SK-N-SH treated with all-trans-retinoic acid at 6 μM for 48 hours (cell line): ENCODE data around the gene C20orf96.

Experiments used
- ATAC-seq: fragments of 200-7000 bp; cut with Tn5 transposase; 3 replicates; pipeline ENCODE4 v1.9.1; 2020; ENCODE audit warnings: mild to moderate bottlenecking, moderate library complexity
- ARNTL ChIP-seq: fragments of 450-650 bp; formaldehyde crosslinking; IDR thresholded peaks from 2 replicates; pipeline ENCODE4 v1.5.0; 2020; ENCODE audit warnings: low read depth, mild to moderate bottlenecking, moderate library complexity, borderline replicate concordance
- BACH2 ChIP-seq: fragments of 250-450 bp; sonication (Bioruptor Pico); IDR thresholded peaks from 2 replicates; pipeline ENCODE4 v1.9.0; 2021; ENCODE audit warnings: mild to moderate bottlenecking, borderline replicate concordance
- CREB5 ChIP-seq: fragments of 250-450 bp; sonication (Bioruptor Pico); IDR thresholded peaks from 2 replicates; pipeline ENCODE4 v1.5.1; 2020; ENCODE audit warnings: low read depth, mild to moderate bottlenecking, moderate library complexity
- CSDC2 ChIP-seq: fragments of 250-450 bp; sonication (Bioruptor Pico); IDR thresholded peaks from 2 replicates; pipeline ENCODE4 v1.5.0; 2020; ENCODE audit warnings: mild to moderate bottlenecking, moderate library complexity
- CSRNP3 ChIP-seq: fragments of 250-450 bp; sonication (Bioruptor Pico); IDR thresholded peaks from 2 replicates; pipeline ENCODE4 v1.5.1; 2021; ENCODE audit warnings: mild to moderate bottlenecking, moderate library complexity
- ESRRG ChIP-seq: fragments of 250-450 bp; sonication (Bioruptor Pico); IDR thresholded peaks from 2 replicates; pipeline ENCODE4 v1.6.1; 2021; ENCODE audit warnings: mild to moderate bottlenecking
- GLIS3 ChIP-seq: fragments of 250-450 bp; sonication (Bioruptor Pico); IDR thresholded peaks from 2 replicates; pipeline ENCODE4 v1.5.0; 2020; ENCODE audit warnings: mild to moderate bottlenecking, moderate library complexity
- ISL1 ChIP-seq: fragments of 250-450 bp; sonication (Bioruptor Pico); IDR thresholded peaks from 2 replicates; pipeline ENCODE4 v2.1.2; 2022; ENCODE audit warnings: mild to moderate bottlenecking, moderate library complexity
- OSR1 ChIP-seq: fragments of 250-450 bp; sonication (Bioruptor Pico); IDR thresholded peaks from 2 replicates; pipeline ENCODE4 v1.8.0; 2022; ENCODE audit warnings: moderate library complexity, mild to moderate bottlenecking, inconsistent platforms
- POU6F1 ChIP-seq: fragments of 250-450 bp; sonication (Bioruptor Pico); IDR thresholded peaks from 2 replicates; pipeline ENCODE4 v1.8.0; 2021; ENCODE audit warnings: low read depth, mild to moderate bottlenecking, moderate library complexity, borderline replicate concordance
- PPARA ChIP-seq: fragments of 250-450 bp; sonication (Bioruptor Pico); IDR thresholded peaks from 2 replicates; pipeline ENCODE4 v1.5.0; 2020; ENCODE audit warnings: mild to moderate bottlenecking, borderline replicate concordance
- RARB ChIP-seq: fragments of 250-450 bp; sonication (Bioruptor Pico); IDR thresholded peaks from 2 replicates; pipeline ENCODE4 v1.8.0; 2021; ENCODE audit warnings: mild to moderate bottlenecking, moderate library complexity
- SNAI2 ChIP-seq: fragments of 250-450 bp; sonication (Bioruptor Pico); IDR thresholded peaks from 2 replicates; pipeline ENCODE4 v1.5.0; 2020; ENCODE audit warnings: mild to moderate bottlenecking, moderate library complexity
- TSHZ2 ChIP-seq: fragments of 250-450 bp; sonication (Bioruptor Pico); IDR thresholded peaks from 2 replicates; pipeline ENCODE4 v1.5.0; 2020; ENCODE audit warnings: mild to moderate bottlenecking, moderate library complexity
- ZC3H10 ChIP-seq: fragments of 250-450 bp; sonication (Bioruptor Pico); IDR thresholded peaks from 2 replicates; pipeline ENCODE4 v1.5.1; 2021; ENCODE audit warnings: mild to moderate bottlenecking, moderate library complexity
- ZFP3 ChIP-seq: fragments of 250-450 bp; sonication (Bioruptor Pico); IDR thresholded peaks from 2 replicates; pipeline ENCODE4 v1.5.0; 2020; ENCODE audit warnings: mild to moderate bottlenecking, moderate library complexity
- ZFP30 ChIP-seq: fragments of 450-650 bp; formaldehyde crosslinking; IDR thresholded peaks from 2 replicates; pipeline ENCODE4 v1.5.0; 2022; ENCODE audit warnings: mild to moderate bottlenecking, moderate library complexity
- ZNF565 ChIP-seq: fragments of 450-650 bp; formaldehyde crosslinking; conservative IDR thresholded peaks from 2 replicates; pipeline ENCODE4 v1.5.0; 2020; ENCODE audit warnings: low read depth, mild to moderate bottlenecking, moderate library complexity
- ZNF70 ChIP-seq: fragments of 450-650 bp; formaldehyde crosslinking; IDR thresholded peaks from 2 replicates; pipeline ENCODE4 v1.5.0; 2020; ENCODE audit warnings: mild to moderate bottlenecking, moderate library complexity
- ZNF8 ChIP-seq: fragments of 450-650 bp; formaldehyde crosslinking; IDR thresholded peaks from 2 replicates; pipeline ENCODE4 v1.5.0; 2020; ENCODE audit warnings: mild to moderate bottlenecking, moderate library complexity

Gene C20orf96

GRCh38 chr20:286508-286907 is 4.0 kb downstream of the C20orf96 start:
- TF ChIP-seq GLIS3 (CRISPR knock-in tag) (no peak), CSDC2 (CRISPR knock-in tag) (no peak)
- no peak for ATAC-seq

- TF ChIP-seq CSRNP3 (no peak), CSDC2 (CRISPR knock-in tag) (no peak), POU6F1 (CRISPR knock-in tag) (no peak), ZFP3 (CRISPR knock-in tag) (no peak), ZC3H10 (CRISPR knock-in tag) (no peak), ZNF565 (CRISPR knock-in tag) (no peak), ZNF70 (CRISPR knock-in tag) (no peak), RARB (CRISPR knock-in tag) (no peak), TSHZ2 (CRISPR knock-in tag) (no peak), ARNTL (CRISPR knock-in tag) (no peak), ESRRG (CRISPR knock-in tag) (no peak), PPARA (CRISPR knock-in tag) (no peak), ZNF8 (CRISPR knock-in tag) (no peak), ZFP30 (CRISPR knock-in tag) (no peak), BACH2 (CRISPR knock-in tag) (no peak)
- no peak for ATAC-seq
Measured at GRCh38 chr20:284172-284571, 6.4 kb downstream of the C20orf96 start.

- ATAC-seq = no peak
- TF ChIP-seq BACH2 (CRISPR knock-in tag) = no peak
- TF ChIP-seq TSHZ2 (CRISPR knock-in tag) = no peak
- TF ChIP-seq OSR1 = no peak
- no peak for TF ChIP-seq ESRRG (CRISPR knock-in tag)
- no peak for TF ChIP-seq ARNTL (CRISPR knock-in tag)
- TF ChIP-seq ZFP30 (CRISPR knock-in tag) = no peak
- no peak for TF ChIP-seq CSDC2 (CRISPR knock-in tag)
- no peak for TF ChIP-seq ZNF8 (CRISPR knock-in tag)
- no peak for TF ChIP-seq CSRNP3
- TF ChIP-seq ISL1 (CRISPR knock-in tag) = no peak
- no peak for TF ChIP-seq ZNF565 (CRISPR knock-in tag)
- no peak for TF ChIP-seq GLIS3 (CRISPR knock-in tag)
- no peak for TF ChIP-seq CREB5 (CRISPR knock-in tag)
- TF ChIP-seq SNAI2 = no peak
- TF ChIP-seq RARB (CRISPR knock-in tag) = no peak
Measured at GRCh38 chr20:278607-279571, 11.7 kb downstream of the C20orf96 start.
